Activated CD4-positive, alpha-beta T cell treated with anti-CD3 and anti-CD28 coated beads, Interleukin-2, amount 50 U/mL, for 16 hours (primary cell): ENCODE measurements around the gene LIG4.
A peak's percentile ranks its signal among the peaks of the same experiment; 100 is the strongest.
"Not testable (repeated sequence)": the region's sequence is repeated elsewhere in the genome, so short reads cannot be mapped to it uniquely, and the experiment has no call there.

Experiments used
- DNase-seq: peaks from one replicate; pipeline ENCODE4 v3.0.0-alpha.2; 2020

LIG4 gene

GRCh38 chr13:108215436-108215835 lies at the start of gene LIG4:
Gene LIG4 (minus strand): TSS chr13:108215536. CDS start chr13:108211268, 4,268 bp downstream.
- peak; percentile 92 for DNase-seq

- DNase-seq, result no peak
Observed at GRCh38 chr13:108263621-108264355, 48.5 kb upstream of the LIG4 start.

- no peak for DNase-seq
Observed at GRCh38 chr13:108257248-108257647, 41.9 kb upstream of the LIG4 start.

- DNase-seq, result no peak
Observed at GRCh38 chr13:108249150-108249549, 33.8 kb upstream of the LIG4 start.

- DNase-seq, result no peak
Observed at GRCh38 chr13:108230377-108230776, 15.0 kb upstream of the LIG4 start.

GRCh38 chr13:108227651-108228272 lies 12.4 kb upstream of the LIG4 start:
- peak; percentile 48 for DNase-seq

GRCh38 chr13:108226184-108226583 lies 10.8 kb upstream of the LIG4 start:
- no peak for DNase-seq

- DNase-seq, result no peak
Observed at GRCh38 chr13:108225440-108225839, 10.1 kb upstream of the LIG4 start.

GRCh38 chr13:108223687-108224503 lies 8.6 kb upstream of the LIG4 start:
- DNase-seq, result no peak

GRCh38 chr13:108220041-108220440 lies 4.7 kb upstream of the LIG4 start:
- DNase-seq, result peak; percentile 20

GRCh38 chr13:108218044-108218974 lies 3.0 kb upstream of the LIG4 start, which contains the start of gene ABHD13:
Gene ABHD13 (plus strand): TSS chr13:108218392. CDS start chr13:108229219, 10,827 bp downstream.
- peak; percentile 94 for DNase-seq

GRCh38 chr13:108217307-108218043 lies 2.1 kb upstream of the LIG4 start:
- DNase-seq, result not testable (repeated sequence)

GRCh38 chr13:108214441-108215271 lies 680 bp downstream of the LIG4 start:
- DNase-seq, result no peak

- DNase-seq, result no peak
Observed at GRCh38 chr13:108213946-108214345, 1.4 kb downstream of the LIG4 start.

GRCh38 chr13:108212886-108213285 lies 2.5 kb downstream of the LIG4 start:
- DNase-seq, result no peak

GRCh38 chr13:108210551-108210950 lies 4.8 kb downstream of the LIG4 start:
- DNase-seq, result no peak

GRCh38 chr13:108200781-108201398 lies 14.4 kb downstream of the LIG4 start:
- DNase-seq, result peak; percentile 60

- DNase-seq, result no peak
Observed at GRCh38 chr13:108195861-108196260, 19.5 kb downstream of the LIG4 start.

GRCh38 chr13:108195146-108195545 lies 20.2 kb downstream of the LIG4 start:
- no peak for DNase-seq

GRCh38 chr13:108194435-108194936 lies 20.9 kb downstream of the LIG4 start:
- DNase-seq, result no peak
